Jurkat, Clone E6-1 (cell line): ENCODE measurements around the gene PRELID1.

Experiments used
- DNase-seq: peaks from one replicate; pipeline ENCODE4 v3.0.0-alpha.2; 2011; ENCODE audit warnings: low read depth, low spot score
- H3K4me3 ChIP-seq: 2 replicates; pipeline ENCODE4 v1.5.1; 2011; ENCODE audit warnings: mild to moderate bottlenecking, low read length, control low read depth, moderate library complexity

The PRELID1 gene

GRCh38 chr5:177350776-177351391 is 47.3 kb downstream of the PRELID1 start:
- peak overlapping the region; percentile 72 for H3K4me3 ChIP-seq
- DNase-seq = no peak

- H3K4me3 ChIP-seq = peak within 1 kb of the TSS; percentile 72
- DNase-seq = peak; percentile 97
Observed at GRCh38 chr5:177351392-177352329, 48.1 kb downstream of the PRELID1 start, which contains the start of gene LMAN2. TSS of gene LMAN2 (minus strand) at chr5:177351668. CDS start at chr5:177351647, 21 bp downstream.

GRCh38 chr5:177353093-177353492 is 49.5 kb downstream of the PRELID1 start:
- no peak overlapping the region for H3K4me3 ChIP-seq
- DNase-seq = no peak

GRCh38 chr5:177354256-177354655 is 50.7 kb downstream of the PRELID1 start:
- H3K4me3 ChIP-seq = no peak overlapping the region
- no peak for DNase-seq

- no peak overlapping the region for H3K4me3 ChIP-seq
- no peak for DNase-seq
Observed at GRCh38 chr5:177354711-177355110, 51.1 kb downstream of the PRELID1 start.

GRCh38 chr5:177355162-177355867 is 51.7 kb downstream of the PRELID1 start:
- H3K4me3 ChIP-seq = no peak overlapping the region
- peak; percentile 48 for DNase-seq

GRCh38 chr5:177355868-177356168 is 52.2 kb downstream of the PRELID1 start:
- no peak for DNase-seq
- no peak overlapping the region for H3K4me3 ChIP-seq
